Subcutaneous adipose tissue (tissue), 4 donors: ENCODE results near the gene TRIM49D2. TPM values are rescaled to one million over a fixed set of nuclear protein-coding genes. Genes with fewer than 3 reads are reported as not detected.
"Not testable (repeated sequence)": the region's sequence is repeated elsewhere in the genome, so short reads cannot be mapped to it uniquely, and the experiment has no call there.

Experiments
- CTCF ChIP-seq: fragments of 450-650 bp; IDR thresholded peaks from one replicate; pipeline ENCODE4 v1.5.1; 2016; ENCODE audit warnings: low read depth, mild to moderate bottlenecking, control low read depth, antibody characterized with exemption, moderate library complexity
- small RNA-seq: library from RNA; depleted of rRNA; stranded (forward); fragments of <200 nt; gene quantifications from one replicate; pipeline ENCODE3, GENCODE V24; 2016
- total RNA-seq, 4 donors: library from RNA; depleted of rRNA; stranded (reverse); fragments of >200 nt; gene quantifications; one replicate each; pipeline ENCODE4 v1.1.0, GENCODE V29; 2016

The TRIM49D2 gene, protein sequence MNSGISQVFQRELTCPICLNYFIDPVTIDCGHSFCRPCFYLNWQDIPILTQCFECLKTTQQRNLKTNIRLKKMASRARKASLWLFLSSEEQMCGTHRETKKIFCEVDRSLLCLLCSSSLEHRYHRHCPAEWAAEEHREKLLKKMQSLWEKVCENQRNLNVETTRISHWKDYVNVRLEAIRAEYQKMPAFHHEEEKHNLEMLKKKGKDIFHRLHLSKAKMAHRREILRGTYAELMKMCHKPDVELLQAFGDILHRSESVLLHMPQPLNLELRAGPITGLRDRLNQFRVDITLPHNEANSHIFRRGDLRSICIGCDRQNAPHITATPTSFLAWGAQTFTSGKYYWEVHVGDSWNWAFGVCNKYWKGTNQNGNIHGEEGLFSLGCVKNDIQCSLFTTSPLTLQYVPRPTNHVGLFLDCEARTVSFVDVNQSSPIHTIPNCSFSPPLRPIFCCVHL
- not detected for total RNA-seq

DNA sequence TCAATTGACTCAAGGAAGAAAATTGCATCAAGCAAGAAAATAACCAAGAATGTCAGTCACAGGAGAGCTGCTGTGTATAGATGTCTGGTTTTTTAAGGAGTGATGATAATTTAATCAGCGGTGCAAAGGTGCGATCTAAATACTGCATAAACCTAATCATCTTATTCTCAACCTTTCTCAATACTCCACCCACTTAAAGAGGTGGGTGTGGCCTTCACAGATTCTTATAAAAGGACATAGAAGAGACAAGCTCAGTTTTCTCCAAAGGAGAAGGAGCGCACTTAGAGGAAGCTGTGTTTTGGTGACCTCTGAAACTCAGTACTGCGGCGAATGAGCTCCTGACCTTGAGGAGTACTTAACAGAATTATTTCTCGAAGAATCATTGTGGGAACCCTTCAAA, at the start of gene TRIM49D2:
TSS of gene TRIM49D2 (plus strand) at position 301 of the 400 bp plus-strand sequence. CDS start 2,698 bp downstream, outside the sequence.
- not testable (repeated sequence) for TF ChIP-seq CTCF

DNA sequence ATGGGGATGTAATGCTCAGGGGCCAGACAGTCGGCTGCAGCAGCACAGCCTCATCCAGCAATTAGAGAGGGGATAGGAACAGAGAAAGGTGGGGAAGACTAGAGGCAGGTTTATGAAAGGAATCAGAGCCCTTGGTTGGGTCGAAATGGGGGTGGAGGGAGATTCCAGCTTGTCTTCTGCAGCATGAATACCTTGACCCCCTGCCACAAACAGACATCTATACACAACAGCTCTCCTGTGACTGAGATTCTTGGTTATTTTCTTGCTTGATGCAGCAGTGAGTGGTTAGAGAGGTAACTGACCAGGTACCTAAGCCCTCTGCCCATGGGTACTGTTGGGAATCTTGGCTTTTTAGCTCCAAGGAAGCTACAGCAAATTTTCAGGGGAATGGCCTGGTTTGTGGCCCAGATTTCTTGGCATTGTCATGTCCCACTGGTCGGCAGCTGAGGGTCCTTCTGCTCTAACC, 1.6 kb upstream of the TRIM49D2 start, which contains the start of gene TRIM49D1:
TSS of gene TRIM49D1 (minus strand) at position 51 of the 466 bp plus-strand sequence. CDS start 4,535 bp downstream, outside the sequence.
- no peak for TF ChIP-seq CTCF

- not testable (repeated sequence) for TF ChIP-seq CTCF
Observed at GRCh38 chr11:89965737-89966136, 41.9 kb downstream of the TRIM49D2 start, which contains the start of gene TRIM64. TRIM64 (plus strand) TSS chr11:89966037; CDS start chr11:89968504, 2,467 bp downstream.

Small RNA genes lying within 50 kb of the gene (small RNA-seq; reads per million reads assigned to genes)
- not detected for gene AP004607.1

Other genes starting within 250 kb of the TRIM49D2 start
- gene TRIM77, start 213.8 kb upstream of the TRIM49D2 start, total RNA-seq = not detected
- gene TRIM49, start 115.5 kb upstream of the TRIM49D2 start, total RNA-seq = not detected
- not detected for gene TRIM64B, start 45.6 kb upstream of the TRIM49D2 start, total RNA-seq
- gene TRIM49D1, start 1.8 kb upstream of the TRIM49D2 start, total RNA-seq = not detected
- gene TRIM64, start 42.0 kb downstream of the TRIM49D2 start, total RNA-seq = not detected
- not detected for gene TRIM49C, start 107.0 kb downstream of the TRIM49D2 start, total RNA-seq
- not detected for gene UBTFL1, start 161.9 kb downstream of the TRIM49D2 start, total RNA-seq
- 10 to 100 TPM in 1 of 4 donors, 1 to 10 TPM in 3; 3.2 to 17.4 (median 7.7) TPM for gene NAALAD2, start 210.6 kb downstream of the TRIM49D2 start, total RNA-seq